Measurements from ENCODE around the gene CRIP1.

Gene CRIP1, protein sequence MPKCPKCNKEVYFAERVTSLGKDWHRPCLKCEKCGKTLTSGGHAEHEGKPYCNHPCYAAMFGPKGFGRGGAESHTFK

DNA sequence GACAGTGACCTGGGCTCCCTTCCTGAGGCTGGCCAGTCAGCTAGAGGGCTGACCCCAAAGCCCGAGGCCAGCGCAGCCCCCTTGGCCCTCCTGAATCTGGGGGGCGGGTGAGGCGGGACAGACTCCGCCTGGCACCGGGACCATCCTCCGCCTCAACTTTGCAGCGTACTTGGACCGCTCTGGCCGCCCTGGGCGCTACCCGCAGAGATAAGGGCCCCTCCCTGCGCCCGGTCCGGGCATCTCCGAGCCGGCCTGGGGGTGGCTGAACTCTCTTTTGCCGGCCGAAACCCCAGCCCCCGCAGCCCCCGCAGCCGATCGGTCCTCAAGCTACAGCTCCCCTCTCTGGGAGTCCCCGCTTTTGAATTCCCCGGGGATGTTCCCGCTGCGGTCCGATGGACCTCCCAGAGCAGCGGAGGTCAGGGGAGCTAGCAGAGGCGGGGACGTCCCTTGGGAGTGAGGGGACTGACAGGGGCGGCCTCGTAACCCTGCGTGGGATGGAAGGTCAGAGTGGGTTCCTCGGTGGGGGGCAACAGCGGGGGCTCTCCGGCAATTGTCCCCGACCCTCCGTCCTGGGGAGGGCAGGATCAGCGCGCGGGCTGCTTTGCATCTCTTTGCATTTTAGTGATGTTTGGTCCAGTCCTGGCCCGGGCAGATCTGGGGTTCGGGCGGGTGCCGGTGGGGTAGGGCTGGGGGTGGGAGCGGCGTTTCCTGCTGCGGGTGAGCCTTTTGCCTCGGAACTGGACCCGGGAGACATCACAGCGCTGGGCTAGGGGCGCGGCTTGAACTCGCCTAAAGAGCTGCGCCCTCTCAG is at the start of gene CRIP1:
Gene CRIP1, plus strand, starts transcription at position 724 of the 811 bp plus-strand sequence. CDS start 374 bp downstream, outside the sequence.
- TF ChIP-seq POLR2A (IDR thresholded peaks at IDR 0.05; ENCODE audit: low read depth, low read length): no peak
- no peak for FAIRE-seq
- DNase-seq (ENCODE audit: insufficient read length, low spot score): no peak

DNA sequence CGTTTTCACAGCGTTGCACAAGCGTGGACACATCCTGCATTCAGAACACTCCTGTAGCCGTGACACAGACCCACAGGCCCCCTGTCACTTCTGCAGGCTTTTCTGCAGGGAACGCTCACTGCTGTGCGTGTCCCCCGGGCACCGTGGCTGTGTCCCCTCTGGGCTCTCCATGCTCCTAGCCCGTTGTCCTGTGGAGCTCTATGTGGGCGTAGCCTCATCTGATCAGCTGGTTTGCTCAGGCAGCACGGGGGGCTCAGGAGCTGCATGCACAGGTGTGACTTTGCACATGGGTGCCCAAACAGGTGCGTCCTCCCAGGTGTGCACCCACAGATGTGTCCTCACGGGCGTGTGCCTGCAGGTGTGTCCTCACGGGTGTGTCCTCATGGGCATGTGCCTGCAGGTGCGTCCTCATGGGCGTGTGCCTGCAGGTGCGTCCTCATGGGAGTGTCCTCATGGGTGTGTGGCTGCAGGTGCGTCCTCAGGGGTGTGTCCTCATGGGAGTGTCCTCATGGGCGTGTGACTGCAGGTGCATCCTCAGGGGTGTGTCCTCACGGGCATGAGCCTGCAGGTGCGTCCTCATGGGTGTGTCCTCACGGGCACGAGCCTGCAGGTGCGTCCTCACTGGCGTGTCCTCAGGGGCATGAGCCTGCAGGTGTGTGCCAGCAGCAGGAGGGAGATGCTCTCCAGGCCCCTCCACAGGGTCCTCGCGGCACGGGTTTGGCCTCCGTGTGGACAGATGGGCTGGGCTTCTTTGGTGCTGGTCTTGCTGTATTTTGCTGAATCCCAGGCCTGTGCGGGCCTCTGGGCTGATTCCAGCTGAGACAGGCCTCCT is 49.6 kb upstream of the CRIP1 start:
- no peak for TF ChIP-seq POLR2A (IDR thresholded peaks at IDR 0.05; ENCODE audit: low read depth, low read length)
- no peak for FAIRE-seq
- DNase-seq (ENCODE audit: insufficient read length, low spot score): no peak

DNA sequence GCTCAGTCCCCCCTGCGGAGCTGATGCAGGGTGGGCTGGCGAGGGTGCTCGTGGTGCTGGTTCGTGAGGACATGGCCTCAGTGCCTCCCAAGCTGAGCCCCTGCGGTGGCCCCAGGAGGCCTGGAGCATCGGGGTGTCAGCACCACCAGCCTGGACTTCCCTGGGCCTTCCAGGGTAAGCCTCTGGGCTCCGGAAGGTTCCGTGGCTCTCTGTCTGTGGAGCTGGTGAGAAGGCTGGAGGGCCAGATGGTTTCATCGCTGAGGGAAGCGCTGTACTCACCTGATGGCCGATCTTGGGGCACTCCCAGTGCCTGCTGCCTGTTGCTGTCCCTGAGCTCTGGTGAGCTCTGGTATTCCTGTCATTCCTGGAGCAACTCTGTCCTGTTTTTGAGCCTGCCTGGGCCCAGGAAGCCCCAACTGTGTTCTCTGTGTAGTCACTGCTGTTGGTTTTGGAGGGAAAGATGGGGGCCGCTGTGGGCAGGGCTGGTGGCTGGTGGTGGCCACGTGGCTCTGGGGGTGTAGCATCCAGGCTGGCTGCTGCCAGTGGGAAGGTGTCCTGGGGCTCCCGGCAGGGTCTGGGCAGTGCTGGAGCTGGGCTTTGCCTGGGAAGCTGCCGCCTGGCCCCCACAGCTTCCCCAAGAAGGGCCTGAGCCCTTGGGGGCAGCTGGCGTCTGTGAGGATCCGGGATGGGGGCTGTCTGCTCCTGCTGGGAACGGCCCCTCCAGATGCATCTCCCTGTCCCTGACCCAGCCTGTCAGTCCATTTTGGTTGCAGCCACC is 48.8 kb upstream of the CRIP1 start:
- no peak for TF ChIP-seq POLR2A (IDR thresholded peaks at IDR 0.05; ENCODE audit: low read depth, low read length)
- FAIRE-seq: no peak
- DNase-seq (ENCODE audit: insufficient read length, low spot score): no peak

DNA sequence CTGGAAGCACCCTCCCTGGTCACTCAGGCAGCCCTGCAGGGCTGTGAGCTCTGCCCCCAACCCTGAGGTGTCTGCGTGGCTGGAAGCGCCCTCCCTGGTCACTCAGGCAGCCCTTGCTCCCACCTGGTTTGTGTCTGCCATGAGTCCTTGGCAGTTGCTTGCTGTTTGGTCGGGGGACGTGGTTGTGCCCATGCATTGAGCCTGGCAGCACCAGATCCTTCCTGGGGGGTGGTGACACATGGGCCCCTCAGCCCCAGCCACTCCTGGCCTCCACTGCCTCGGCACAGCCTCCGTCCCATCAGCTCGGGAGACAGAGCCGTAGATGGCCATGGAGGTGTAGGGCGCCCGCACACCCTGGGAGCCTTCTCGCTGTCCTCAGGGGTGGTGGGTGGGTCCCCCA is 47.5 kb upstream of the CRIP1 start:
- FAIRE-seq: no peak
- TF ChIP-seq POLR2A (IDR thresholded peaks at IDR 0.05; ENCODE audit: low read depth, low read length): no peak
- no peak for DNase-seq (ENCODE audit: insufficient read length, low spot score)

DNA sequence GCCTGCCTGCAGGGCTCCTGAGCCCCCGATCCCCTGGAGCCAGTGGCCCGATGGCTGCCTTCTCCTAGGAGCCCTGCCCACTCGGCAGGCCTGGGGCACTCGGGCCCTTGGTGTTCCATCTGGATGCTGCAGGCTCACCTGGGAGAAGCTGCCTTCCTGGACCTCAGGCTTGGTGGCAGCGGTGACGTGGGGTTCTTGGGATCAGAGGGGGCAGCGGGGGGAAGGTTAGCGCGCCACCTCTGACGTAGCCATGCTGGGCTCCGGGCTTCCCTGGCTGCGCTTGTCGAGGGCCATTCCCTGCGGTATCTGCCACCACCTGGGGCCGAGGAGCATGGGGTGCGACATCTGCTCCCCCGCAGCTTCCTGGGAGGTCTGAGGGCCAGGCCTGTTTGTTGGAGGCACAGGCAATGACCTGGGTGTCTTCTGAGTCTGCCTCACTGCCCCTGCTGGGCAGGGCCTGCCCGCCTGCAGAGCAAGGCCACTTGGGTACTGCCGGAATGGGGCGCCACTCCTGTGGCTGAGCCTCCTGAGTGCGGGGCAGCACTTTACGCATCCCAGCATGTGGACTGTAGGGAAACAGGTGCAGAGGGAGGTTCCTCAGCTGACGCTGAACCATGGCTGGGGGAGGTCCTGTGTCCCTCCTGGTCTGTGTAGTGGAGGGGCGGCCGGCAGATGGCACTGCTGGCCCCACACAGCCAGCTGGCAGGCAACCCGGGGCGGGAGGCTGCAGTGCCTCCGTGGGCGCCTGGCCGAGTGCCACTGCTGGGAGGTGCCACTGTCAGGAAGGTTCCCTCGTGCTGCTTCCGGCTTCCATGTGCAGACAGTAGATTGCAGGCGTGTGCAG is 46.8 kb upstream of the CRIP1 start:
- TF ChIP-seq POLR2A (IDR thresholded peaks at IDR 0.05; ENCODE audit: low read depth, low read length): no peak
- FAIRE-seq (no peak), DNase-seq (ENCODE audit: insufficient read length, low spot score) (no peak)

DNA sequence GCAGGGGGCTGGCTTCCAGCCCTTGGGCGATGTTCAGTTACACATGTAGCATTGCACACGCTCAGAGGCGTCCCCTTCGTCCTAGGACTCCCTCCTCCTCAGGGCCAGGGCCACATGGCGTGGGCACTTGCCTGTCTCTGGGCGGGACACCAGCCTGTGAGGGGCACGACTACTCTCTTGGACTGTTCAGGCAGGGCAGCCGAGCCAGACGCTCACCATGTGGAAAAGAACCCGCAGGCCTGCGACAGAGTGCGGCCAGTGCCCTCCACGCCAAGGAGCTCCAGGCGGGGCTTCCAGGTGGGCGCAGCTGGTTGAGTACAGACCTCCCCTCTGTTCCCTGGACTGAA is 46.2 kb upstream of the CRIP1 start:
- FAIRE-seq: no peak
- no peak for TF ChIP-seq POLR2A (IDR thresholded peaks at IDR 0.05; ENCODE audit: low read depth, low read length)
- DNase-seq (ENCODE audit: insufficient read length, low spot score): no peak

DNA sequence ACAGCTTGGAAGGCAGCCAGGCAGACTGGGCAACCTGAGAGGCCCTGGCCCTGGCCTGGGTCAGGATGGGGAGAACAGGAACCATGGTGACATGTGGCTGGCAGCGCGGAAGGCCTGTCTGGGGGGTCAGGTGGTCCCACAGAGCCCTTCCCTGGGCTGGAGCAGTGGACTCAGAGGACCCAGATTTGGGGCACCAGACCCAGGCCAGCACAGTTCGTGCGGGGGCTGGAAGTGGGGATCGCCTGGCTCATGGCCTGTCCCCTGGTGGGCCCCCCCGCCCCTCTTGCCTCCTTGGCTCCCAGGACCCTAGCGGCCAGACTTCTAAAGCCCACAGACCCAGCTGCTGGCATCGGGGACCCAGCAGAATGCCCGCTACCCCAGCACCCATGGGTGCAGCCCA is 45.7 kb upstream of the CRIP1 start:
- FAIRE-seq: no peak
- DNase-seq (ENCODE audit: insufficient read length, low spot score): no peak
- no peak for TF ChIP-seq POLR2A (IDR thresholded peaks at IDR 0.05; ENCODE audit: low read depth, low read length)

DNA sequence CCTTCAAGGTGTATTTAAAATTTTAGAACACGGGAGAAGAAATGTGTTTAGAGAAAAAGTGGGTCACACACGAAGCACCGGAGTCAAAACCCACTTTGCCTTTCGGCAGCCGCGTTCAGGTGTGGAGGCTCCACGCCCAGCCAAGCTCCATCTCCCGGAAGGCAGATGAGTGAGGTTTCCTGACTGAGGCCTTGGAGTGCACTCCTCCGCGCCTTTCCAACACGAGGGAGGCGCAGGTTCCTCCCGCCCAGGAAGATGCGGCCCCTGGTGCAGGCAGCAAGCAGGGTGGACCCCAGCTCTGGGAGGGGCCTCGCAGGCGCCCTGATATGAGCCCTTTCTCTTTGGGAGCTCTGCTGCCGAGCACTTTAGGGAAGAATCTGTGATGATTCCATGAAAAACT is 44.6 kb upstream of the CRIP1 start:
- DNase-seq (ENCODE audit: insufficient read length, low spot score) (no peak), FAIRE-seq (no peak)
- TF ChIP-seq POLR2A (IDR thresholded peaks at IDR 0.05; ENCODE audit: low read depth, low read length): no peak

DNA sequence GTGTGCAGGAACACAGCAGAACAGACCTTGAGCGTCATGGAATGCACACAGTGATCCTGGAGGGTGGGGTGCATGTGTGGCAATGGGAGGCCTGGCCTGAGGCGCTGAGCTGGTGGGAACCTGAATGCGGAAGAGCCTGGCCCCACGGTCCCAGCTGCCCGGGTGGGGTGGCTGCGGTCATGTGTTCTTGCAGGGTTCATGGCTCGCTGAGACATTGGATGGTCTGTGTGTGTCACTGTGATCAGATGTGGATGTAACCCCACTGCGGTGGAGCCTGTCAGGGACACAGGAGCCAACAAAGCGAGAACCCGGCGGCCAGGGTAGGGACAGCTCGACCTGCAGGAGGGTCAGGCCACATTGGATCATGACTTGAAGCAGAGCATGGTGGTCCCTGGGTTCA is 43.9 kb upstream of the CRIP1 start:
- DNase-seq (ENCODE audit: insufficient read length, low spot score) (no peak), FAIRE-seq (no peak)
- TF ChIP-seq POLR2A (IDR thresholded peaks at IDR 0.05; ENCODE audit: low read depth, low read length): no peak

DNA sequence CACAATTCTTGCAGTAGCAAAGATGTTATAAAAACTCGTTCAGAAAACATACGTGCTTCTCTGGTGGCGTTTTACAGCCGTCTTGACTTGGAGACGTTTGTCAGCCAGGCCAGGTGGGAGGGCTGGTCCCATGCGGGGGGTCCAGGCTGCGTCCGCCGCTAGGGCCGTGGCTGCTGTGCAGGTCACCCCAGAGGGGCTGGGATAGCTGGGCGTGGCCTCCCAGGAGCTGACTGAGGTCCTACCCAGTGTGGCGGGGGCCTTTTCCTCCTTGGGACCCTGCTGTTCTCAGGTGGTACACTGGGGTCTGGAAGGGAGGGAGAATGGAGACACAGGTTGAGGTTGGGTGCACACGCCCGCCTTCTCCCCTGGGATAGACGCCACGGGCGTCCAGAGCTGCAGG is 41.8 kb upstream of the CRIP1 start:
- DNase-seq (ENCODE audit: insufficient read length, low spot score) (no peak), FAIRE-seq (no peak)
- no peak for TF ChIP-seq POLR2A (IDR thresholded peaks at IDR 0.05; ENCODE audit: low read depth, low read length)

DNA sequence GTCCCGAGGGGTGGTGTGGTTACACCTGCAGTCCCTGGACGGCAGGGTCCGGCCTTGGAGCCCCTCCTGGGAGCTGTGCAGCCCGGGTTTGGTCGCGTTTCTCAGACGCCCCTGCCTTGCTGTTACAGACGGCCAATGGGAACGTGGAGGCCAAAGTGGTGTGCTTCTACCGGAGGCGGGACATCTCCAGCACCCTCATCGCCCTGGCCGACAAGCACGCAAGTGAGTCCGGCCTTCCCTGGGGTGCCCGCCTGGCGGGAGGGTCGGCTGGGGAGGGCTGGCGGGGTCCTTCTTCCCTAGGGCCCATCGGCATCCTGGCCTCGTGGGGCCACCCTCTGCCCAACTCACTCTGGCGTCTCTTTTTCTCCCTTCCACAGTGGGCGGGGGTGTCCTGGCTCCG is 41.4 kb upstream of the CRIP1 start:
- FAIRE-seq: no peak
- TF ChIP-seq POLR2A (IDR thresholded peaks at IDR 0.05; ENCODE audit: low read depth, low read length): no peak
- no peak for DNase-seq (ENCODE audit: insufficient read length, low spot score)

DNA sequence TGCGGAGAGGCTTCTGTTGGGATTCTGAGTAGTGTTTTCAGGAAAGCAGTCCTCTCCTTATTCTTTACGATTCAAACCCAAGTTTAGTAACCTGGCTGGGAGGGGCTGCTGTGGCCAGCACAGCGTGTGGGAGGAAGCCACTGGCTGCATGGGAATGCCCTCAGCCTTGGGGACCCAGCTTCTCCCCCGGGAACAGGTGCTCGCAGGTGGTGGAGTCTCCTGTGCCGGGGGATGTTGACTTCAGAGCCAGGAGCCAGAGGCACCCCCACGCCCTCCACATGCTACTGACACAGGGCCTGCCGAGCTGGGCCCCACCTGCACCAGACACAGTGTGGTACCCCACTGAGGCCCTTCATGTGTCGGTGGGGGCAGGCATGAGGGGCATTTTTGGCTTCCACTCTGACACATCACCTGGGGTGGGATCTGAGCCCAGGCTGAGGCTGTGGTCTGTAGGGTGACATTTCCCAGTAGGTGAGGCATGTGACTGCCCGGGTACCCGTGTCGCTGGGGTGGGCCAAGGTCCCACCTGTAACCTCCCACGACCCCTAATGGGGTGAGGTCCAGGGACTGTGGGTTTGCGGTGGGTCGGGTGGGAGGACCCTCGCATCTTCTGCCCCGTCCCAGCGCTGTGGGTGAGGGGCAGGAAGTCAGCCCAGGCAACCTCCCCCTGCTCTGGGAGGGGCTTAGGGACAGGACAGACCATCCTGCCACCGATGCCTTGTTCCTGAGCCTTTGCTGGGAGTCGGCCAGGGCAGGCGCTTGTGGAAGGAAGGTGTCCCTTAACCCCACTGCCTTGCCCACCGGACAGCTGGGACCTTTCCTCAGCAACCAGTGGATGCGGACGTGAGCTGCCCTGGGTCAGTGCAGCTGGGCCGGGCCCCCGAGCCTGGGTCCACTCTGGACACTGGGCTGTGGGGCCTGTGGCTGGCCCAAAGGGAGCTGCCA is 40.5 kb upstream of the CRIP1 start:
- DNase-seq (ENCODE audit: insufficient read length, low spot score): no peak
- no peak for TF ChIP-seq POLR2A (IDR thresholded peaks at IDR 0.05; ENCODE audit: low read depth, low read length)
- FAIRE-seq: no peak

Data from H54 (cell line).